Smooth muscle cell (in vitro differentiated cells): Measurements from ENCODE around the gene FSIP1. TPM values are rescaled to one million over a fixed set of nuclear protein-coding genes. Genes with fewer than 3 reads are reported as not detected.

Experiments
- DNase-seq: peaks from one replicate; lab custom pipeline; 2025; ENCODE audit not compliant: unreplicated experiment; lab: John Stamatoyannopoulos, UW
- H2AFZ ChIP-seq: fragments of 200-600 bp; sonication (generic); 2 replicates; pipeline ENCODE4 v1.6.0; 2016; ENCODE audit warnings: antibody characterized with exemption, low read depth, mild to moderate bottlenecking
- H3F3A ChIP-seq: fragments of 200-600 bp; sonication (generic); 2 replicates; pipeline ENCODE4 v1.6.0; 2017; ENCODE audit warnings: antibody characterized with exemption, low read depth
- H3K27ac ChIP-seq: fragments of 200-600 bp; sonication (generic); 2 replicates; pipeline ENCODE4 v1.5.1; 2016; ENCODE audit warnings: low read depth, mild to moderate bottlenecking
- H3K27me3 ChIP-seq: fragments of 200-600 bp; sonication (generic); 2 replicates; pipeline ENCODE4 v1.6.1; 2016; ENCODE audit warnings: low read depth, mild to moderate bottlenecking
- H3K36me3 ChIP-seq: fragments of 200-600 bp; sonication (generic); 2 replicates; pipeline ENCODE4 v1.5.1; 2016; ENCODE audit warnings: low read depth
- H3K4me1 ChIP-seq: fragments of 200-600 bp; sonication (generic); 2 replicates; pipeline ENCODE4 v1.5.1; 2016; ENCODE audit warnings: low read depth
- H3K4me2 ChIP-seq: fragments of 200-600 bp; sonication (generic); 2 replicates; pipeline ENCODE4 v1.6.0; 2016; ENCODE audit warnings: mild to moderate bottlenecking
- H3K4me3 ChIP-seq: fragments of 200-600 bp; sonication (generic); 2 replicates; pipeline ENCODE4 v1.5.1; 2016; ENCODE audit warnings: mild to moderate bottlenecking
- H3K79me2 ChIP-seq: fragments of 200-600 bp; sonication (generic); 2 replicates; pipeline ENCODE4 v1.6.0; 2016; ENCODE audit warnings: low read depth, mild to moderate bottlenecking
- H3K9ac ChIP-seq: fragments of 200-600 bp; sonication (generic); 2 replicates; pipeline ENCODE4 v1.6.0; 2016; ENCODE audit warnings: low read depth
- H3K9me3 ChIP-seq: fragments of 200-600 bp; sonication (generic); replicated peaks from 2 replicates; pipeline ENCODE4 v1.5.1; 2016; ENCODE audit warnings: low read depth
- H4K20me1 ChIP-seq: fragments of 200-600 bp; sonication (generic); 2 replicates; pipeline ENCODE4 v1.6.0; 2016; ENCODE audit warnings: low read depth
- CTCF ChIP-seq: fragments of 200-600 bp; sonication (generic); IDR thresholded peaks from 2 replicates; pipeline ENCODE4 v1.5.1; 2017; ENCODE audit warnings: borderline replicate concordance, mild to moderate bottlenecking, antibody characterized with exemption; ENCODE audit not compliant: insufficient read depth, poor library complexity, severe bottlenecking
- WGBS: methylation state at CpG from one replicate; pipeline ENCODE4 v1.1.7; 2016; ENCODE audit warnings: low lambda C conversion rate; 5-methylcytosine and 5-hydroxymethylcytosine counted together
- polyA plus RNA-seq: library from polyadenylated mRNA; unstranded; fragments of >200 nt; fragmentation: Nextera tagmentation; extraction: Ambion mirVana; gene quantifications from 2 replicates; pipeline ENCODE4 v1.2.1, GENCODE V29; 2016
- total RNA-seq: library from RNA; depleted of rRNA; stranded (reverse); fragments of >200 nt; gene quantifications from 2 replicates; pipeline ENCODE4 v1.2.3, GENCODE V29; 2014

The FSIP1 gene
- total RNA-seq (0.13 and 2.8 TPM in 2 replicates), polyA plus RNA-seq (0.43 and 0.59 TPM in 2 replicates)

- Histone ChIP-seq H3K27ac (peak within 1 kb of the TSS; percentile 80), H3F3A (peaks cover 9% of the 10 kb centered on the region), H3K27me3 (no peaks in the 10 kb centered on the region), H4K20me1 (no peaks in the 10 kb centered on the region), H3K4me1 (peaks cover 8% of the 10 kb centered on the region), H3K9ac (peak within 1 kb of the TSS; percentile 85), H2AFZ (peak within 1 kb of the TSS; percentile 70), H3K9me3 (no peaks in the 10 kb centered on the region), H3K4me2 (peak within 1 kb of the TSS; percentile 91), H3K4me3 (peak within 1 kb of the TSS; percentile 81), H3K79me2 (peaks cover 4% of the 10 kb centered on the region), H3K36me3 (no peaks in the 10 kb centered on the region)
- peak; percentile 98 for DNase-seq
- under 1% methylated on average over 56 of the region's 64 CpGs for WGBS
- no peak for TF ChIP-seq CTCF
Observed at GRCh38 chr15:39782441-39783138, at the start of gene FSIP1. Gene FSIP1 (minus strand): TSS chr15:39782841. CDS start chr15:39776524, 6,317 bp downstream.

- Histone ChIP-seq H3K4me2 (no peak overlapping the region), H2AFZ (no peak overlapping the region), H3K79me2 (no peaks in the 10 kb centered on the region), H3K4me1 (peaks cover 9% of the 10 kb centered on the region), H3K27me3 (no peaks in the 10 kb centered on the region), H3K9ac (no peak overlapping the region), H3K9me3 (no peaks in the 10 kb centered on the region), H4K20me1 (peaks cover 6% of the 10 kb centered on the region), H3K36me3 (no peaks in the 10 kb centered on the region), H3K4me3 (no peak overlapping the region), H3K27ac (no peak overlapping the region), H3F3A (no peaks in the 10 kb centered on the region)
- no peak for TF ChIP-seq CTCF
- DNase-seq = no peak
- 66% methylated on average over 1 of the region's 1 CpG for WGBS
Observed at GRCh38 chr15:39830166-39830565, 47.5 kb upstream of the FSIP1 start.

GRCh38 chr15:39828374-39828931 lies 45.8 kb upstream of the FSIP1 start:
- no peaks in the 10 kb centered on the region for H3K27me3 ChIP-seq
- no peak overlapping the region for H3K9ac ChIP-seq
- H4K20me1 ChIP-seq = no peaks in the 10 kb centered on the region
- no peak overlapping the region for H2AFZ ChIP-seq
- H3K4me1 ChIP-seq = peaks cover 2% of the 10 kb centered on the region
- no peaks in the 10 kb centered on the region for H3K36me3 ChIP-seq
- no peaks in the 10 kb centered on the region for H3F3A ChIP-seq
- no peak overlapping the region for H3K4me2 ChIP-seq
- DNase-seq = no peak
- no peak overlapping the region for H3K27ac ChIP-seq
- H3K9me3 ChIP-seq = no peaks in the 10 kb centered on the region
- TF ChIP-seq CTCF = no peak
- no peak overlapping the region for H3K4me3 ChIP-seq
- no peaks in the 10 kb centered on the region for H3K79me2 ChIP-seq
- 85% methylated on average over 6 of the region's 6 CpGs for whole genome bisulfite sequencing
